HG02943 (cell line): Measurements from ENCODE around the gene RHOA.

Experiments
- ATAC-seq: cut with Tn5 transposase; IDR thresholded peaks from one replicate; pipeline ENCODE4 v1.9.1; 2021; ENCODE audit warnings: mild to moderate bottlenecking, low read depth, moderate library complexity; ENCODE audit not compliant: unreplicated experiment

Gene RHOA

GRCh38 chr3:49411968-49412631, at the start of gene RHOA, which contains the start of gene TCTA:
TSS of gene RHOA (minus strand) at chr3:49411976. CDS start at chr3:49375589, 36,387 bp downstream.
TSS of gene TCTA (plus strand) at chr3:49412423. CDS start at chr3:49412427, 4 bp downstream.
- peak; percentile 79 for ATAC-seq

- ATAC-seq = no peak
These were observed 49.2 kb upstream of the RHOA start for GRCh38 chr3:49460956-49461355.

- no peak for ATAC-seq
These were observed 48.6 kb upstream of the RHOA start for GRCh38 chr3:49460188-49460890.

GRCh38 chr3:49456466-49456865, 44.7 kb upstream of the RHOA start:
- no peak for ATAC-seq

- ATAC-seq = no peak
These were observed 43.3 kb upstream of the RHOA start for GRCh38 chr3:49454898-49455681.

- no peak for ATAC-seq
These were observed 42.7 kb upstream of the RHOA start for GRCh38 chr3:49454458-49454857.

GRCh38 chr3:49453621-49454020, 41.8 kb upstream of the RHOA start:
- no peak for ATAC-seq

GRCh38 chr3:49445391-49445790, 33.6 kb upstream of the RHOA start:
- no peak for ATAC-seq

GRCh38 chr3:49434731-49435130, 23.0 kb upstream of the RHOA start:
- ATAC-seq = no peak

GRCh38 chr3:49428752-49429080, 16.9 kb upstream of the RHOA start:
- ATAC-seq = no peak

GRCh38 chr3:49427586-49427985, 15.8 kb upstream of the RHOA start:
- ATAC-seq = no peak

GRCh38 chr3:49424816-49425215, 13.0 kb upstream of the RHOA start:
- ATAC-seq = no peak

- ATAC-seq = no peak
These were observed 10.8 kb upstream of the RHOA start, which contains the start of gene AMT for GRCh38 chr3:49422379-49423248. TSS of gene AMT (minus strand) at chr3:49422473. CDS start at chr3:49422450, 23 bp downstream.

- ATAC-seq = no peak
These were observed 10.2 kb upstream of the RHOA start for GRCh38 chr3:49421890-49422378.

GRCh38 chr3:49417516-49418120, 5.8 kb upstream of the RHOA start:
- no peak for ATAC-seq

- ATAC-seq = no peak
These were observed 5.1 kb upstream of the RHOA start for GRCh38 chr3:49416867-49417266.

- no peak for ATAC-seq
These were observed 4.3 kb upstream of the RHOA start for GRCh38 chr3:49415931-49416601.

GRCh38 chr3:49414753-49415152, 3.0 kb upstream of the RHOA start:
- ATAC-seq = no peak

- no peak for ATAC-seq
These were observed 1.6 kb upstream of the RHOA start for GRCh38 chr3:49413338-49413734.
